MM.1S (cell line): Measurements from ENCODE around the gene GABRG3.

Experiments used
- DNase-seq: peaks from one replicate; pipeline ENCODE4 v3.0.0-alpha.2; 2015
- H2AFZ ChIP-seq: fragments of 300-600 bp; sonication (generic); 2 replicates; pipeline ENCODE4 v1.6.0; 2016; ENCODE audit warnings: antibody characterized with exemption, low read length
- H3F3A ChIP-seq: fragments of 300-600 bp; sonication (generic); 2 replicates; pipeline ENCODE4 v1.6.1; 2016; ENCODE audit warnings: mild to moderate bottlenecking, antibody characterized with exemption, low read length, moderate library complexity, mixed read lengths; ENCODE audit not compliant: insufficient read depth
- H3K27ac ChIP-seq: fragments of 300-600 bp; sonication (generic); 2 replicates; pipeline ENCODE4 v1.5.1; 2016; ENCODE audit warnings: mild to moderate bottlenecking, low read length
- H3K27me3 ChIP-seq: fragments of 300-600 bp; sonication (generic); replicated peaks from 2 replicates; pipeline ENCODE4 v1.6.0; 2016; ENCODE audit warnings: low read length; ENCODE audit not compliant: insufficient read depth
- H3K36me3 ChIP-seq: fragments of 300-600 bp; sonication (generic); replicated peaks from 2 replicates; pipeline ENCODE4 v1.6.1; 2016; ENCODE audit warnings: mild to moderate bottlenecking, low read length, mixed read lengths; ENCODE audit not compliant: insufficient read depth
- H3K4me1 ChIP-seq: fragments of 300-600 bp; sonication (generic); 2 replicates; pipeline ENCODE4 v1.6.1; 2016; ENCODE audit warnings: low read length, mixed read lengths
- H3K4me2 ChIP-seq: fragments of 300-600 bp; sonication (generic); 2 replicates; pipeline ENCODE4 v1.6.0; 2016; ENCODE audit warnings: low read depth, low read length
- H3K4me3 ChIP-seq: fragments of 300-600 bp; sonication (generic); 2 replicates; pipeline ENCODE4 v1.5.1; 2016; ENCODE audit warnings: low read length, mixed read lengths
- H3K79me2 ChIP-seq: fragments of 300-600 bp; sonication (generic); 2 replicates; pipeline ENCODE4 v1.6.1; 2016; ENCODE audit warnings: mixed run types, low read length, mixed read lengths
- H3K9ac ChIP-seq: fragments of 300-600 bp; sonication (generic); 2 replicates; pipeline ENCODE4 v1.6.1; 2016; ENCODE audit warnings: low read length, mixed read lengths
- H3K9me2 ChIP-seq: fragments of 300-600 bp; sonication (generic); replicated peaks from 2 replicates; pipeline ENCODE4 v1.6.1; 2016; ENCODE audit warnings: mild to moderate bottlenecking, low read length, mixed read lengths; ENCODE audit not compliant: insufficient read depth
- H3K9me3 ChIP-seq: fragments of 300-600 bp; sonication (generic); replicated peaks from 2 replicates; pipeline ENCODE4 v1.6.1; 2016; ENCODE audit warnings: mild to moderate bottlenecking, low read length, mixed read lengths; ENCODE audit not compliant: insufficient read depth
- H4K20me1 ChIP-seq: fragments of 300-600 bp; sonication (generic); 2 replicates; pipeline ENCODE4 v1.6.1; 2016; ENCODE audit warnings: mild to moderate bottlenecking, low read length, moderate library complexity, mixed read lengths; ENCODE audit not compliant: insufficient read depth
- EZH2 ChIP-seq: fragments of 300-600 bp; sonication (generic); optimal IDR thresholded peaks from 2 replicates; pipeline ENCODE3; 2017; ENCODE audit warnings: low read depth, mild to moderate bottlenecking, antibody characterized with exemption, low read length, mixed read lengths
- EZH2phosphoT487 ChIP-seq: fragments of 300-600 bp; sonication (generic); IDR thresholded peaks from 2 replicates; pipeline ENCODE4 v1.6.1; 2018; ENCODE audit warnings: antibody characterized with exemption, low read length
- TF ChIP-seq, protein P1 (sequence below): fragments of 300-600 bp; sonication (generic); IDR thresholded peaks from 2 replicates; pipeline ENCODE4 v1.5.1; 2016; ENCODE audit warnings: antibody characterized with exemption, low read length, mixed read lengths

Gene GABRG3

GRCh38 chr15:27418726-27419125, 447.7 kb downstream of the GABRG3 start:
- TF ChIP-seq EZH2 (no peak), EZH2phosphoT487 (no peak)
- TF ChIP-seq, protein P1, sequence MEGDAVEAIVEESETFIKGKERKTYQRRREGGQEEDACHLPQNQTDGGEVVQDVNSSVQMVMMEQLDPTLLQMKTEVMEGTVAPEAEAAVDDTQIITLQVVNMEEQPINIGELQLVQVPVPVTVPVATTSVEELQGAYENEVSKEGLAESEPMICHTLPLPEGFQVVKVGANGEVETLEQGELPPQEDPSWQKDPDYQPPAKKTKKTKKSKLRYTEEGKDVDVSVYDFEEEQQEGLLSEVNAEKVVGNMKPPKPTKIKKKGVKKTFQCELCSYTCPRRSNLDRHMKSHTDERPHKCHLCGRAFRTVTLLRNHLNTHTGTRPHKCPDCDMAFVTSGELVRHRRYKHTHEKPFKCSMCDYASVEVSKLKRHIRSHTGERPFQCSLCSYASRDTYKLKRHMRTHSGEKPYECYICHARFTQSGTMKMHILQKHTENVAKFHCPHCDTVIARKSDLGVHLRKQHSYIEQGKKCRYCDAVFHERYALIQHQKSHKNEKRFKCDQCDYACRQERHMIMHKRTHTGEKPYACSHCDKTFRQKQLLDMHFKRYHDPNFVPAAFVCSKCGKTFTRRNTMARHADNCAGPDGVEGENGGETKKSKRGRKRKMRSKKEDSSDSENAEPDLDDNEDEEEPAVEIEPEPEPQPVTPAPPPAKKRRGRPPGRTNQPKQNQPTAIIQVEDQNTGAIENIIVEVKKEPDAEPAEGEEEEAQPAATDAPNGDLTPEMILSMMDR = no peak
- peak; percentile 48 for DNase-seq
- Histone ChIP-seq H2AFZ (no peak overlapping the region), H3K9me2 (no peaks in the 10 kb centered on the region), H3K79me2 (no peaks in the 10 kb centered on the region), H3K9ac (no peak overlapping the region), H4K20me1 (no peaks in the 10 kb centered on the region), H3K4me1 (no peaks in the 10 kb centered on the region), H3K4me3 (no peak overlapping the region), H3F3A (no peaks in the 10 kb centered on the region), H3K27ac (no peak overlapping the region), H3K9me3 (no peaks in the 10 kb centered on the region), H3K36me3 (no peaks in the 10 kb centered on the region), H3K27me3 (no peaks in the 10 kb centered on the region), H3K4me2 (no peak overlapping the region)

DNA sequence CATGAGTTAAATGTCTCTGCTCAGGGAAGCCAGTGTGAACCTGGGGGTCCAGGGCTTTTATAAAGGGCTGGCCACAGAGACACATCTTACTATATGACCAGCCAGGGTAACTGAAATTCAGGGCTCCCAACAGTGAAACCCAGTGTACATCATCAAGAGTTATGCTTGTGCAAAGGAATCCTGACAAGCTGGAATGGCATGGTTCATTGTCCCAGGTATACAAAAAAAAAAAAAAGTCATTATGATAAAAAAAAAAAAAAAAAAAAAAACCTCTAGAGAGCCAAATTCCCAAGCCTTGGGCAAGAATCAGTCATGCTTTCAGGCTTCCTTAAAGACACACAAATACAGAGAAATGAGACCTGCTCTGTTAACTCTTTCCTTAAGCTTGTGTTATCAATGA, 452.0 kb downstream of the GABRG3 start:
- Histone ChIP-seq H3K4me3 (no peak overlapping the region), H3K27me3 (no peaks in the 10 kb centered on the region), H3K4me1 (no peaks in the 10 kb centered on the region), H3K9ac (no peak overlapping the region), H3K27ac (no peak overlapping the region), H3K4me2 (no peak overlapping the region), H3K9me3 (no peaks in the 10 kb centered on the region), H3K79me2 (no peaks in the 10 kb centered on the region), H3F3A (no peaks in the 10 kb centered on the region), H4K20me1 (no peaks in the 10 kb centered on the region), H3K36me3 (no peaks in the 10 kb centered on the region), H3K9me2 (no peaks in the 10 kb centered on the region), H2AFZ (no peak overlapping the region)
- TF ChIP-seq EZH2phosphoT487 (no peak), EZH2 (no peak)
- TF ChIP-seq, protein P1 = no peak
- DNase-seq = no peak

DNA sequence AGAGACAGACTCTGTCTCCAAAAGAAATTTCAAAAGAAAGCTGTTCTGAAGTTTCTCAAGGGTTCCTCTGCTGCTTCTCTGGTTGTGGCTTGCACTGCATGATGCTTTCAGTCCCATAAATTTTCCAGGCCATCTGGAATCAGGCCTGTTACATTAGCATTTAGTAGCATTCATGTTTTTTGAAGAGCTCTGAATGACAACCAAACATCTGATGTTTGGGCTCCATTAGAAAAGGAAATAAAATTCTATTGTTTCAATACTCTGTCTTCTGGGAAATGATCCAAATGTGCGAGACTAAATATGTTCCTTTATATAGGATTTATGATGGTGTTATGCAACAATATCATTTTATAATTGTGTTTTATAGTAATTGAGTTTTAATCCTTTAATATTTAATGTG, 455.8 kb downstream of the GABRG3 start:
- no peaks in the 10 kb centered on the region for H3K9me3 ChIP-seq
- no peak overlapping the region for H3K9ac ChIP-seq
- no peak overlapping the region for H2AFZ ChIP-seq
- no peak overlapping the region for H3K4me2 ChIP-seq
- H3K27me3 ChIP-seq = no peaks in the 10 kb centered on the region
- H3K36me3 ChIP-seq = no peaks in the 10 kb centered on the region
- no peaks in the 10 kb centered on the region for H3K4me1 ChIP-seq
- no peak for DNase-seq
- no peak overlapping the region for H3K27ac ChIP-seq
- no peaks in the 10 kb centered on the region for H4K20me1 ChIP-seq
- TF ChIP-seq EZH2phosphoT487 (no peak), EZH2 (no peak)
- TF ChIP-seq, protein P1 = no peak
- no peaks in the 10 kb centered on the region for H3K9me2 ChIP-seq
- H3K4me3 ChIP-seq = no peak overlapping the region
- no peaks in the 10 kb centered on the region for H3K79me2 ChIP-seq
- no peaks in the 10 kb centered on the region for H3F3A ChIP-seq
